GM21717 (cell line): ENCODE measurements around the gene MIPEP.

Experiments used
- ATAC-seq: cut with Tn5 transposase; IDR thresholded peaks from one replicate; pipeline ENCODE4 v1.9.1; 2021; ENCODE audit warnings: mild to moderate bottlenecking, moderate library complexity; ENCODE audit not compliant: unreplicated experiment

The MIPEP gene

DNA sequence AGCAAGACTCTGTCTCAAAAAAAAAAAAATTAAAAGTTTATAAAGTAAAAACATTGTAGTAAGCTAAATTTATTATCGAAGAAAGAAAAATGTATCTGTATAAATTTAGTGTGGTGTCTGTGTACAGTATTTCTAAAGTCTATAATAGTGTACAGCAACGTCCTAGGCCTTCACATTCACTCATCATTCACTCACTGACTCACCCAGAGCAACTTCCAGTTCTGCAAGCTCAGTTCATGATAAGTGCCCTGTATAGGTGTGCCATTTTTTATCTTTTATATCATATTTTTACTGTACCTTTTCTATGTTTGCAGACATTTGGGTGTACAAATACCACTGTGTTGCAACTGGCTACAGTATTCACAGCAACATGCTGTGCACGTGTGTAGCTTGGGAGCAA is 200.9 kb downstream of the MIPEP start:
- no peak for ATAC-seq

DNA sequence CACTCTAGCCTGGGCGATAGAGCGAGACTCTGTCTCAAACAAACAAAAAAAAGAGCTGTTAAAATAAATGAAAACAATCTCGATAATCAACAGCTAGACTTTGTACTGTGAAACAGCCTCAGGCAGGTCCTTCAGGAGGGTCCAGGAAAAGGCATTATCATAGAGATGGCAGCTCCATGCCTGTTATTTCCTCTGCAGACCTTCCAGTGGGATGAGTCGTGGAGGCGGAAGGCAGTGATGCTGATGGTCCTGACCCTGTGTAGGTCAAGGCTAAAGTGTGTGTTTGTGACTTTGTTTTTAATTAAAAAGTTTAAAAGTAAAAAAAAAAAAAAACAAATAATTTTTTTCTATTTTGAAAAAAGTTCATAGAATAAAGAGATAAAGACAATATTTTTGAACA is 201.6 kb downstream of the MIPEP start:
- ATAC-seq: no peak

DNA sequence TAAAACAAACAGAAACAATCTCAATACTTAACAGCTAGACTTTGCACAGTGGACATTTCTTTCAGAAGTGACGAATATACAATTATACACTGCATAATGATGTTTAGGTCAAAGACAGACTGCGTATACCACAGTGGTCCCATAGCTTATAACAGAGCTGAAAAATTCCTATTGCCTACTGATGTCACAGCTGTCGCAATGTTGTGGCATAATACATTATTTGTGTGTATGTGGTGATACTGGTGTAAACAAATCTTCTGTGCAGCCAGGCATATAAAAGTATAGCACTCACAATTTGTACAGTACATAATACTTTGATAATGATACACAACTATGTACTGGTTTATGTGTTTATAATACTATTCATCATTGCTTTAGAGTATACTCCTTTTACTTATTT is 202.3 kb downstream of the MIPEP start:
- ATAC-seq: no peak

DNA sequence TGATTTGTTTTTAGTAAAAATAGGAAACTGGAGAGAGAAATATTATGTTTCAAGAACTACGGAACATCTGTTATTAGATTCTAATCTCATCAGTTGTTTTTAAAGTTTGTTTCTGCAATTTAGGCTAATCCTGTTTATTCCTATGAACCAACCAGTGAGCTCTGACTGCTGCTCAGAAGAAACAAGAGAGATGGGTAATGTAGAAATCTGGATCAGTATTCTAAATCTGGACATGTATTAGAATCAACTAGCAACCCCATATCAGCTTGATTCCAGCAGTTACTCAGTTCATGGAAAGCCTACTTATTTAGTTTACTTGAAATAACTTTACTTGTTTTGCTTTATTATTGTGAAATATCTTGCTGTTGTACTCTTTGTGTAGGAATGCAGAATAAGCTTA is 203.8 kb downstream of the MIPEP start:
- ATAC-seq: no peak

DNA sequence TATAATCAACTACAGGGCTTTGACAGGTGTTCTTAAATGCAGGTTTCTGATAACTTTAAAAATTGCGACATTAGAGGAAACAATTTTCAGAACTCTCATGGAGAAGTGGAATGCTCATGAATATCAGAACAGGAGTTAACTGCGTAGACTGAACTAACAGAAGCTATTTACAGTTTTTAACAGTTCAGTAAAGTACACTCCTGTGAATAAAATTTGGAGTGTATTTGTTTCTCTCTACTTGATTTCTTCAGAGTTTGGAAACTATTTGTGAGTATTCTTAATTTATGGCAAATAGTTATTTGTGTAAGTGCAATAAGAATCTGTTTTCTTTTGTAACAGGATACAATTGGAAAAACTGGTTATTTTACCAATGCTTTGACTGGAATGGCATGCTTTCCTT is 204.6 kb downstream of the MIPEP start:
- ATAC-seq: no peak

DNA sequence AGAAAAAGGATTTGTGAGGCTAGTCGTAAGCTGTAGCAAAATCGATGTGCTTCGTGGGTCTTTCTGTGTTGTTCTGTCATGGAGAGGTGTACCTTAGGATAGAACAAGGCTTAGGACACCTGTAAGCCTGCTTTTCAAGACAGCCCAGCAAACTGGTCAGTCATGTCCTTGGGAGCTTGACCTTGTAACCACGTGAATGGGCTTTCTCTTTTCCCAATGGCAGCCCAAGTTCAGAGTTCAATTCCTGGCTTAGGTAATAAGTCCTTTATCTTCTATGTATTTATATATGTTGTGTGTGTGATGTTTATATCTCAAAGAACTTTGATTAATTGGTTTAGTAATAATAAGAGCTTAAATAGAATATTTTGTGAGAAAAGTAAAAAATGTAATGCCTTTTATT is 206.1 kb downstream of the MIPEP start:
- no peak for ATAC-seq

DNA sequence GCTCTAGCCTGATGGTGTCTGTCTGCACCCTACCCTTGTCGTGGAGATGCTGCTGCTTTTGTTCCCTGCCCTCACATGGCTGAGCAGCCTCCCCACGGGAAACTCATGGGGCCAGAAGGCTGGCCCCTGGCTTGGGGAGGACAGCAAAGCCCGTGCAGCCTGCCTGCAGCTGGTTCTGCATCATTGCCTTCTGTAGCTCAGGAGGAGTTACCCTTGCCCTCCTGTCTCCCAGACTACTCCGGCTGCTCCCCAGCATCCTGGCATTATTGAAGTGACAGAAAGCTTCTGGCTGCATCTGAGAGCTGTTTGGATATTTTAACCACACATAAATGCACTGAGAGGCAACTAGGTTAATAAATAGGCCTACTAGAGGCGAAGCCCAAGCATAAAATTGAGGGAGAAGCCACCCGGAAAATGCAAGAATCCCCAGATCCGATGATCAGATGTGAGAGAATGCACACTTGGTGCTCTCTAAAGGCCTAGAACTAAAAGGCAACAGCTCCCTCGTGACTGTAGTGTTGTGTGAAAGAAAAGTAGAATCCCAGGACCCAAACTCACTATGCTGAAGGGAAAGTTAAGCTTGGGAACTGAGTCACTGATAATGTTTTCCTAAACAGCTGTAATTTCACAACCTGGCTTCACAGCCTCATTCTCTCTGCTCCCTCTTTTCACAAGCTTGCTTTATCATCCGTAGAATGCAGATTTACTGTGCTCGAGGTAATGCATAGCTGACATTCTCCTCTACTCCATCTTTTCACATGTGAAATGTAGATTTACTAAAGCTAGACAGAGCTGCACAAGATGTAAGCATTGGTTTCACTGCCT is 208.1 kb downstream of the MIPEP start:
- ATAC-seq: no peak
